HepG2 (cell line): ENCODE measurements around the gene PANX1. TPM values are rescaled to one million over a fixed set of nuclear protein-coding genes. Genes with fewer than 3 reads are reported as not detected.

Experiments used
- ATAC-seq: fragments of 200-7000 bp; cut with Tn5 transposase; 3 replicates; pipeline ENCODE4 v1.9.1; 2020; ENCODE audit warnings: mild to moderate bottlenecking, moderate library complexity
- BruUV-seq: library from RNA; stranded (reverse); fragments of 400-500 nt; replicated peaks from 2 replicates; lab custom pipeline; 2021; lab: Mats Ljungman, UMichigan
- CTCF ChIA-PET: fragments of 300-600 bp; formaldehyde crosslinking; extraction: SDS; loops from one replicate; lab custom pipeline; 2021; ENCODE audit warnings: low total read pairs, inconsistent platforms, low intra/inter-chr PET ratio; lab: Yijun Ruan, JAX
- POLR2A ChIA-PET: fragments of 350-600 bp; sonication (Branson Sonifier 250); formaldehyde crosslinking; loops from one replicate; lab custom pipeline; 2020; ENCODE audit warnings: antibody characterized with exemption, inconsistent platforms; lab: Yijun Ruan, JAX
- DNase-seq: peaks from one replicate; pipeline ENCODE4 v3.0.0-alpha.2; 2015; ENCODE audit warnings: low spot score
- FAIRE-seq: peaks from 3 replicates; lab custom pipeline; 2011; peaks lifted over from hg19 to GRCh38; lab: Jason Lieb, UNC
- H2AFZ ChIP-seq: one replicate; pipeline ENCODE4 v1.6.1; 2011; ENCODE audit warnings: low read length, inconsistent platforms
- H3K27ac ChIP-seq: fragments of 300-600 bp; 3 replicates; pipeline ENCODE4 v1.8.0; 2011; ENCODE audit warnings: mixed run types, mild to moderate bottlenecking, mixed read lengths, low read length, inconsistent platforms; ENCODE audit not compliant: insufficient read depth; ENCODE audit errors: extremely low read length
- H3K27me3 ChIP-seq, 2 experiments: fragments of 200-600 bp in 1 of 2; 2 replicates in 1 of 2; 3 replicates in 1 of 2; pipeline versions ENCODE4 v1.6.0 to v1.8.0; 2011; ENCODE audit warnings: low read length in 2 of 2, mild to moderate bottlenecking in 2 of 2, moderate library complexity in 2 of 2, inconsistent platforms in 1 of 2; ENCODE audit not compliant: insufficient read depth in 2 of 2, control insufficient read depth in 1 of 2
- H3K36me3 ChIP-seq, 2 experiments: fragments of 200-600 bp in 1 of 2; replicated peaks in 1 of 2; 2 replicates in 1 of 2; 3 replicates in 1 of 2; pipeline versions ENCODE4 v1.5.1 to v1.8.0; 2011; ENCODE audit warnings: low read length in 2 of 2, inconsistent platforms in 1 of 2; ENCODE audit not compliant: insufficient read depth in 2 of 2, control insufficient read depth in 1 of 2
- H3K4me1 ChIP-seq: 2 replicates; pipeline ENCODE4 v1.5.1; 2012; ENCODE audit warnings: low read length, inconsistent platforms; ENCODE audit not compliant: insufficient read depth
- H3K4me2 ChIP-seq: 2 replicates; pipeline ENCODE4 v1.6.0; 2011; ENCODE audit warnings: low read depth, low read length, inconsistent platforms
- H3K4me3 ChIP-seq, 3 experiments: fragments of 200-600 bp in 1 of 3; sonication (generic), shearing (Covaris generic) in 1 of 3; replicated peaks in 1 of 3; 2 replicates each; pipeline ENCODE4 v1.5.1; 2011 to 2016; ENCODE audit warnings: low read length in 3 of 3, inconsistent platforms in 2 of 3, low read depth in 2 of 3, mild to moderate bottlenecking in 2 of 3, control low read depth in 1 of 3, mixed read lengths in 1 of 3; ENCODE audit not compliant: insufficient read depth in 1 of 3
- H3K79me2 ChIP-seq: one replicate; pipeline ENCODE4 v1.6.1; 2011; ENCODE audit warnings: low read length, inconsistent platforms; ENCODE audit not compliant: insufficient read depth
- H3K9ac ChIP-seq: 2 replicates; pipeline ENCODE4 v1.6.0; 2011; ENCODE audit warnings: mild to moderate bottlenecking, low read depth, low read length, inconsistent platforms; ENCODE audit not compliant: insufficient read depth
- H3K9me3 ChIP-seq: 2 replicates; pipeline ENCODE4 v1.5.1; 2012; ENCODE audit warnings: mild to moderate bottlenecking, low read length
- H4K20me1 ChIP-seq: 2 replicates; pipeline ENCODE4 v1.6.0; 2011; ENCODE audit warnings: inconsistent platforms, mild to moderate bottlenecking, low read length, moderate library complexity; ENCODE audit not compliant: insufficient read depth
- ELF3 ChIP-seq: IDR thresholded peaks from 2 replicates; pipeline ENCODE4 v1.6.1; 2016; ENCODE audit warnings: missing genetic modification reagents, missing compliant biosample characterization
- MXD3 ChIP-seq: IDR thresholded peaks from 2 replicates; pipeline ENCODE4 v1.6.1; 2016; ENCODE audit warnings: mild to moderate bottlenecking, missing biosample characterization, missing genetic modification reagents
- NR2F6 ChIP-seq, 2 experiments: IDR thresholded peaks; 2 replicates each; pipeline ENCODE4 v1.6.1; 2016; ENCODE audit warnings: antibody characterized with exemption in 1 of 2, mild to moderate bottlenecking in 1 of 2
- PCBP2 ChIP-seq: fragments of 200-400 bp; formaldehyde crosslinking; optimal IDR thresholded peaks from 2 replicates; pipeline ENCODE3; 2018; ENCODE audit warnings: low read length, low read depth; ENCODE audit not compliant: poor library complexity, severe bottlenecking
- PHF20 ChIP-seq: sonication (generic); formaldehyde crosslinking; IDR thresholded peaks from 2 replicates; pipeline ENCODE4 v1.5.0; 2020; ENCODE audit warnings: mild to moderate bottlenecking, missing genetic modification reagents
- PHF21A ChIP-seq: sonication (generic); formaldehyde crosslinking; IDR thresholded peaks from 2 replicates; pipeline ENCODE4 v1.5.0; 2020; ENCODE audit warnings: mild to moderate bottlenecking, missing genetic modification reagents
- THAP9 ChIP-seq: sonication (generic); formaldehyde crosslinking; IDR thresholded peaks from 2 replicates; pipeline ENCODE4; 2020; ENCODE audit warnings: missing genetic modification reagents, mild to moderate bottlenecking, borderline replicate concordance
- ZBTB3 ChIP-seq: sonication (generic); formaldehyde crosslinking; IDR thresholded peaks from 2 replicates; pipeline ENCODE4 v1.4.0; 2020; ENCODE audit warnings: low read depth, mild to moderate bottlenecking, moderate library complexity, missing genetic modification reagents, borderline replicate concordance
- ZFP36 ChIP-seq: fragments of 150-350 bp; IDR thresholded peaks from 2 replicates; pipeline ENCODE4 v1.6.1; 2018; ENCODE audit warnings: borderline replicate concordance, low read length, low read depth; ENCODE audit not compliant: partially characterized antibody
- ZNF276 ChIP-seq: sonication (generic); formaldehyde crosslinking; IDR thresholded peaks from 2 replicates; pipeline ENCODE4 v1.4.0; 2020; ENCODE audit warnings: mild to moderate bottlenecking, low read depth, missing genetic modification reagents
- ZNF383 ChIP-seq: sonication (generic); formaldehyde crosslinking; IDR thresholded peaks from 2 replicates; pipeline ENCODE4 v1.4.0; 2020; ENCODE audit warnings: missing genetic modification reagents, mild to moderate bottlenecking, borderline replicate concordance
- WGBS: methylation state at CpG from one replicate; pipeline ENCODE4 v1.1.6; 2017; ENCODE audit warnings: low lambda C conversion rate; 5-methylcytosine and 5-hydroxymethylcytosine counted together
- in situ Hi-C: cut with HindIII; loops from 2 replicates; pipeline ENCODE4 v1.10.0; 2017; ENCODE audit warnings: low pct_unique_long_range_greater_than_20kb; ENCODE audit not compliant: extremely low pct_ligation_motif_present
- intact Hi-C: fragments of 100-400 bp; cut with micrococcal nuclease; formaldehyde crosslinking; loops from one replicate; pipeline ENCODE4 v1.10.0; 2022; ENCODE audit not compliant: unreplicated experiment
- polyA plus RNA-seq, 8 experiments: library from polyadenylated mRNA; depleted of rRNA in 3 of 8; stranded (reverse) in 7 of 8; unstranded in 1 of 8; fragments of >200 nt; fragmentation: Illumina TruSeq in 4 of 8; extraction: Trizol in 4 of 8; gene quantifications; 2 replicates each; pipeline versions ENCODE4 v1.2.1 to v1.2.3, GENCODE V29; 2011 to 2016; ENCODE audit warnings: low read depth in 4 of 8, missing spikeins in 1 of 8, mixed read lengths in 1 of 8; ENCODE audit not compliant: insufficient read depth in 1 of 8
- total RNA-seq, 5 experiments: library from RNA; depleted of rRNA; stranded (reverse); fragments of >200 nt; fragmentation: Illumina TruSeq; extraction: Trizol; gene quantifications; 2 replicates each; pipeline ENCODE4 v1.2.3, GENCODE V29; 2016; ENCODE audit warnings: low read depth in 1 of 5
- TF ChIP-seq, protein P1 (sequence below): sonication (generic); IDR thresholded peaks from 2 replicates; pipeline ENCODE4 v1.6.1; 2016; ENCODE audit warnings: low read depth, borderline replicate concordance
- TF ChIP-seq, protein P2 (sequence below): sonication (generic); formaldehyde crosslinking; IDR thresholded peaks from 2 replicates; pipeline ENCODE4 v1.5.0; 2020; ENCODE audit warnings: mild to moderate bottlenecking, missing genetic modification reagents
- TF ChIP-seq, protein P3 (sequence below): IDR thresholded peaks from 2 replicates; pipeline ENCODE4 v1.6.1; 2018; ENCODE audit warnings: missing genetic modification reagents

PANX1 gene
- total and polyA plus RNA-seq, 2 of the 13 experiments (the other 11 are each of a cell fraction or from before 2014, with no cell fraction given) = 8.3 to 24.8 TPM

DNA sequence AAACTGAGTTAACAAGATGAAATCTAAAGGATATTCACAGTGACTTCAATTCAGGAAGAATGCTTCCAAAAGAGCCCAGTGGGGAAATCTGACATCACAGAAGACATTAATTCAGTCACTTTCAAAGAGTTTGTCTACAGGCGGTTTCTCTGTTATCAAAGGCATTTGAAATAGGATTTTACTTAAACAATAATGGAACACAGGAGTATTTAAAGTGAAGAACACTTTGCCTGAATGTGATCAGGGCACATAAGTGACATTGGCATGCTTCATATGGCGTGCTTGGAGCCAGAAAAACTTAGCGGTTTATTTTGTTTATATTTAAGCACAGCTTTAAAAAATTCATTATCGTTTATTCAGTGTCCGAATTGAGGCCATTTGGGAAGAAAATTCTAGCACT lies 52.9 kb downstream of the PANX1 start:
- no peaks in the 10 kb centered on the region for H3K27me3 ChIP-seq
- ATAC-seq (no peak), FAIRE-seq (no peak), DNase-seq (no peak)
- H3K9ac ChIP-seq = no peak overlapping the region
- H3K4me3 ChIP-seq = no peak overlapping the region
- peaks cover 8% of the 10 kb centered on the region; the same call in 1 of the 2 replicates for H3K4me1 ChIP-seq
- H4K20me1 ChIP-seq = peaks cover 2% of the 10 kb centered on the region; the same call in 1 of the 2 replicates
- H3K36me3 ChIP-seq = peaks cover 14 to 20% of the 10 kb centered on the region in 2 experiments; a peak in 4 of 5 replicates
- 94% methylated on average over 5 of the region's 5 CpGs for WGBS
- ChIA-PET CTCF (no interaction called here), POLR2A (no interaction called here)
- H2AFZ ChIP-seq = no peak overlapping the region
- no peaks in the 10 kb centered on the region for H3K9me3 ChIP-seq
- H3K4me2 ChIP-seq = no peak overlapping the region
- no TSS peak for BruUV-seq
- intact Hi-C loops = loop anchor here (5.0 kb wide), 1 partner anchor 146 kb away; no protein-coding TSS in a partner anchor
- no peak overlapping the region for H3K27ac ChIP-seq
- H3K79me2 ChIP-seq = no peaks in the 10 kb centered on the region
- in situ Hi-C loops = loop anchor here (25.0 kb wide), 1 partner anchor 231 kb away; the partner anchor contains the start of gene GPR83
- TF ChIP-seq THAP9 (CRISPR knock-in tag) = no peak
- no peak for TF ChIP-seq MXD3 (CRISPR knock-in tag)
- no peak for TF ChIP-seq ZNF383 (CRISPR knock-in tag)
- no peak for TF ChIP-seq ZBTB3 (CRISPR knock-in tag)
- no peak for TF ChIP-seq ZFP36
- no peak for TF ChIP-seq ELF3 (CRISPR knock-in tag)
- TF ChIP-seq, protein P1, sequence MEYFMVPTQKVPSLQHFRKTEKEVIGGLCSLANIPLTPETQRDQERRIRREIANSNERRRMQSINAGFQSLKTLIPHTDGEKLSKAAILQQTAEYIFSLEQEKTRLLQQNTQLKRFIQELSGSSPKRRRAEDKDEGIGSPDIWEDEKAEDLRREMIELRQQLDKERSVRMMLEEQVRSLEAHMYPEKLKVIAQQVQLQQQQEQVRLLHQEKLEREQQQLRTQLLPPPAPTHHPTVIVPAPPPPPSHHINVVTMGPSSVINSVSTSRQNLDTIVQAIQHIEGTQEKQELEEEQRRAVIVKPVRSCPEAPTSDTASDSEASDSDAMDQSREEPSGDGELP = no peak
- no peak for TF ChIP-seq NR2F6 (IDR thresholded peaks at IDR 0.05)
- TF ChIP-seq NR2F6 (CRISPR knock-in tag; IDR thresholded peaks at IDR 0.05) = no peak
- TF ChIP-seq, protein P2, sequence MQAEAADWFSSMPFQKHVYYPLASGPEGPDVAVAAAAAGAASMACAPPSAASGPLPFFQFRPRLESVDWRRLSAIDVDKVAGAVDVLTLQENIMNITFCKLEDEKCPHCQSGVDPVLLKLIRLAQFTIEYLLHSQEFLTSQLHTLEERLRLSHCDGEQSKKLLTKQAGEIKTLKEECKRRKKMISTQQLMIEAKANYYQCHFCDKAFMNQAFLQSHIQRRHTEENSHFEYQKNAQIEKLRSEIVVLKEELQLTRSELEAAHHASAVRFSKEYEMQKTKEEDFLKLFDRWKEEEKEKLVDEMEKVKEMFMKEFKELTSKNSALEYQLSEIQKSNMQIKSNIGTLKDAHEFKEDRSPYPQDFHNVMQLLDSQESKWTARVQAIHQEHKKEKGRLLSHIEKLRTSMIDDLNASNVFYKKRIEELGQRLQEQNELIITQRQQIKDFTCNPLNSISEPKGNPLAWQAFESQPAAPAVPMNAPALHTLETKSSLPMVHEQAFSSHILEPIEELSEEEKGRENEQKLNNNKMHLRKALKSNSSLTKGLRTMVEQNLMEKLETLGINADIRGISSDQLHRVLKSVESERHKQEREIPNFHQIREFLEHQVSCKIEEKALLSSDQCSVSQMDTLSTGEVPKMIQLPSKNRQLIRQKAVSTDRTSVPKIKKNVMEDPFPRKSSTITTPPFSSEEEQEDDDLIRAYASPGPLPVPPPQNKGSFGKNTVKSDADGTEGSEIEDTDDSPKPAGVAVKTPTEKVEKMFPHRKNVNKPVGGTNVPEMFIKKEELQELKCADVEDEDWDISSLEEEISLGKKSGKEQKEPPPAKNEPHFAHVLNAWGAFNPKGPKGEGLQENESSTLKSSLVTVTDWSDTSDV (CRISPR knock-in tag) = no peak
- no peak for TF ChIP-seq PCBP2
- no peak for TF ChIP-seq PHF20 (CRISPR knock-in tag)
- TF ChIP-seq PHF21A (CRISPR knock-in tag) = no peak
- TF ChIP-seq ZNF276 (CRISPR knock-in tag) = no peak
- TF ChIP-seq, protein P3, sequence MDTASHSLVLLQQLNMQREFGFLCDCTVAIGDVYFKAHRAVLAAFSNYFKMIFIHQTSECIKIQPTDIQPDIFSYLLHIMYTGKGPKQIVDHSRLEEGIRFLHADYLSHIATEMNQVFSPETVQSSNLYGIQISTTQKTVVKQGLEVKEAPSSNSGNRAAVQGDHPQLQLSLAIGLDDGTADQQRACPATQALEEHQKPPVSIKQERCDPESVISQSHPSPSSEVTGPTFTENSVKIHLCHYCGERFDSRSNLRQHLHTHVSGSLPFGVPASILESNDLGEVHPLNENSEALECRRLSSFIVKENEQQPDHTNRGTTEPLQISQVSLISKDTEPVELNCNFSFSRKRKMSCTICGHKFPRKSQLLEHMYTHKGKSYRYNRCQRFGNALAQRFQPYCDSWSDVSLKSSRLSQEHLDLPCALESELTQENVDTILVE (CRISPR knock-in tag) = no peak
